HepG2 (cell line): Measurements from ENCODE around the gene CDCA4. TPM values are rescaled to one million over a fixed set of nuclear protein-coding genes. Genes with fewer than 3 reads are reported as not detected.

ENCODE experiments used
- polyA plus RNA-seq, 8 experiments: library from polyadenylated mRNA; depleted of rRNA in 3 of 8; stranded (reverse) in 7 of 8; unstranded in 1 of 8; fragments of >200 nt; fragmentation: Illumina TruSeq in 4 of 8; extraction: Trizol in 4 of 8; gene quantifications; 2 replicates each; pipeline versions ENCODE4 v1.2.1 to v1.2.3, GENCODE V29; 2011 to 2016; ENCODE audit warnings: low read depth in 4 of 8, missing spikeins in 1 of 8, mixed read lengths in 1 of 8; ENCODE audit not compliant: insufficient read depth in 1 of 8
- total RNA-seq, 5 experiments: library from RNA; depleted of rRNA; stranded (reverse); fragments of >200 nt; fragmentation: Illumina TruSeq; extraction: Trizol; gene quantifications; 2 replicates each; pipeline ENCODE4 v1.2.3, GENCODE V29; 2016; ENCODE audit warnings: low read depth in 1 of 5
- TF ChIP-seq, protein P1 (sequence below): sonication (generic); formaldehyde crosslinking; IDR thresholded peaks from 2 replicates; pipeline ENCODE4 v1.5.0; 2020; ENCODE audit warnings: mild to moderate bottlenecking, missing genetic modification reagents, borderline replicate concordance

Gene CDCA4
- total and polyA plus RNA-seq, 2 of the 13 experiments (the other 11 are each of a cell fraction or from before 2014, with no cell fraction given), result 19.7 to 43.1 TPM

DNA sequence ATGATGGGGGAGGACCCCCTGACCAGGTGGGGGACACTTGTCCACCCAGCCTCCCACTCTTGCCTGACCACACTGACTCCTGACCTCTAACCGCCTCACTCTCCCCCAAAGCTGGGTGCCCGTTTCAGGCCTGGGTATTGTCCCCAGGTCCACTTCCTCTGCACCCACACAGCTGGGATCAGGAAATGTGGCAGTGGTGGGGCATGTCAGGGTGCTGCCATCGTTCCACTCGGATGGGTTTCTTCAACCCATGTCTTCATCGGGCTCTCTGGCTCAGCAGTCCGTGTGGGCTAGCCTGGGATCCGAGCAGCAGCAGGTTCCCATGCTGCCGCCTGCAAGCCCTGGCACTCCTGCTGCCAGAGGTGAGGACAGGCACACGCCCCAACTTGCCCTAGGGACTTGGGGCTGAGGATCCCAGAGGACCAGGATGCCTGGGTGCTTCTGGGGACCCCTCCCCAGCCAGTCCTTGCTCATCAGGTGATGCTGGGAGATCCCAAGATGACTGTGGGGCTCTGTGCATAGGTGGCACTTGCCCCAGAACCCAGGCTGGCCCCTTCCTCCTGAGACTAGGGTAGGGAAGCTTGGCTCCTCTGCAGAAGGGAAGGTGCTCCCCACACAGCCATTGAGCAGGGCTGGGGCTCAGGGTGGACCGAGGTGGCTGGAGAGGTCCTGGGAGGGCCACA lies 38.2 kb downstream of the CDCA4 start (continued):
- TF ChIP-seq, protein P1, sequence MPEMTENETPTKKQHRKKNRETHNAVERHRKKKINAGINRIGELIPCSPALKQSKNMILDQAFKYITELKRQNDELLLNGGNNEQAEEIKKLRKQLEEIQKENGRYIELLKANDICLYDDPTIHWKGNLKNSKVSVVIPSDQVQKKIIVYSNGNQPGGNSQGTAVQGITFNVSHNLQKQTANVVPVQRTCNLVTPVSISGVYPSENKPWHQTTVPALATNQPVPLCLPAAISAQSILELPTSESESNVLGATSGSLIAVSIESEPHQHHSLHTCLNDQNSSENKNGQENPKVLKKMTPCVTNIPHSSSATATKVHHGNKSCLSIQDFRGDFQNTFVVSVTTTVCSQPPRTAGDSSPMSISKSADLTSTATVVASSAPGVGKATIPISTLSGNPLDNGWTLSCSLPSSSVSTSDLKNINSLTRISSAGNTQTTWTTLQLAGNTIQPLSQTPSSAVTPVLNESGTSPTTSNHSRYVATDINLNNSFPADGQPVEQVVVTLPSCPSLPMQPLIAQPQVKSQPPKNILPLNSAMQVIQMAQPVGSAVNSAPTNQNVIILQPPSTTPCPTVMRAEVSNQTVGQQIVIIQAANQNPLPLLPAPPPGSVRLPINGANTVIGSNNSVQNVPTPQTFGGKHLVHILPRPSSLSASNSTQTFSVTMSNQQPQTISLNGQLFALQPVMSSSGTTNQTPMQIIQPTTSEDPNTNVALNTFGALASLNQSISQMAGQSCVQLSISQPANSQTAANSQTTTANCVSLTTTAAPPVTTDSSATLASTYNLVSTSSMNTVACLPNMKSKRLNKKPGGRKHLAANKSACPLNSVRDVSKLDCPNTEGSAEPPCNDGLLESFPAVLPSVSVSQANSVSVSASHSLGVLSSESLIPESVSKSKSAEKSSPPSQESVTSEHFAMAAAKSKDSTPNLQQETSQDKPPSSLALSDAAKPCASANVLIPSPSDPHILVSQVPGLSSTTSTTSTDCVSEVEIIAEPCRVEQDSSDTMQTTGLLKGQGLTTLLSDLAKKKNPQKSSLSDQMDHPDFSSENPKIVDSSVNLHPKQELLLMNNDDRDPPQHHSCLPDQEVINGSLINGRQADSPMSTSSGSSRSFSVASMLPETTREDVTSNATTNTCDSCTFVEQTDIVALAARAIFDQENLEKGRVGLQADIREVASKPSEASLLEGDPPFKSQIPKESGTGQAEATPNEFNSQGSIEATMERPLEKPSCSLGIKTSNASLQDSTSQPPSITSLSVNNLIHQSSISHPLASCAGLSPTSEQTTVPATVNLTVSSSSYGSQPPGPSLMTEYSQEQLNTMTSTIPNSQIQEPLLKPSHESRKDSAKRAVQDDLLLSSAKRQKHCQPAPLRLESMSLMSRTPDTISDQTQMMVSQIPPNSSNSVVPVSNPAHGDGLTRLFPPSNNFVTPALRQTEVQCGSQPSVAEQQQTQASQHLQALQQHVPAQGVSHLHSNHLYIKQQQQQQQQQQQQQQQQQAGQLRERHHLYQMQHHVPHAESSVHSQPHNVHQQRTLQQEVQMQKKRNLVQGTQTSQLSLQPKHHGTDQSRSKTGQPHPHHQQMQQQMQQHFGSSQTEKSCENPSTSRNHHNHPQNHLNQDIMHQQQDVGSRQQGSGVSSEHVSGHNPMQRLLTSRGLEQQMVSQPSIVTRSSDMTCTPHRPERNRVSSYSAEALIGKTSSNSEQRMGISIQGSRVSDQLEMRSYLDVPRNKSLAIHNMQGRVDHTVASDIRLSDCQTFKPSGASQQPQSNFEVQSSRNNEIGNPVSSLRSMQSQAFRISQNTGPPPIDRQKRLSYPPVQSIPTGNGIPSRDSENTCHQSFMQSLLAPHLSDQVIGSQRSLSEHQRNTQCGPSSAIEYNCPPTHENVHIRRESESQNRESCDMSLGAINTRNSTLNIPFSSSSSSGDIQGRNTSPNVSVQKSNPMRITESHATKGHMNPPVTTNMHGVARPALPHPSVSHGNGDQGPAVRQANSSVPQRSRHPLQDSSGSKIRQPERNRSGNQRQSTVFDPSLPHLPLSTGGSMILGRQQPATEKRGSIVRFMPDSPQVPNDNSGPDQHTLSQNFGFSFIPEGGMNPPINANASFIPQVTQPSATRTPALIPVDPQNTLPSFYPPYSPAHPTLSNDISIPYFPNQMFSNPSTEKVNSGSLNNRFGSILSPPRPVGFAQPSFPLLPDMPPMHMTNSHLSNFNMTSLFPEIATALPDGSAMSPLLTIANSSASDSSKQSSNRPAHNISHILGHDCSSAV (CRISPR knock-in tag), result no peak
